ENCODE measurements around the gene OR56A3. TPM values are rescaled to one million over a fixed set of nuclear protein-coding genes. Genes with fewer than 3 reads are reported as not detected.

OR56A3 gene, protein sequence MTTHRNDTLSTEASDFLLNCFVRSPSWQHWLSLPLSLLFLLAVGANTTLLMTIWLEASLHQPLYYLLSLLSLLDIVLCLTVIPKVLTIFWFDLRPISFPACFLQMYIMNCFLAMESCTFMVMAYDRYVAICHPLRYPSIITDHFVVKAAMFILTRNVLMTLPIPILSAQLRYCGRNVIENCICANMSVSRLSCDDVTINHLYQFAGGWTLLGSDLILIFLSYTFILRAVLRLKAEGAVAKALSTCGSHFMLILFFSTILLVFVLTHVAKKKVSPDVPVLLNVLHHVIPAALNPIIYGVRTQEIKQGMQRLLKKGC
- total RNA-seq = not detected

DNA sequence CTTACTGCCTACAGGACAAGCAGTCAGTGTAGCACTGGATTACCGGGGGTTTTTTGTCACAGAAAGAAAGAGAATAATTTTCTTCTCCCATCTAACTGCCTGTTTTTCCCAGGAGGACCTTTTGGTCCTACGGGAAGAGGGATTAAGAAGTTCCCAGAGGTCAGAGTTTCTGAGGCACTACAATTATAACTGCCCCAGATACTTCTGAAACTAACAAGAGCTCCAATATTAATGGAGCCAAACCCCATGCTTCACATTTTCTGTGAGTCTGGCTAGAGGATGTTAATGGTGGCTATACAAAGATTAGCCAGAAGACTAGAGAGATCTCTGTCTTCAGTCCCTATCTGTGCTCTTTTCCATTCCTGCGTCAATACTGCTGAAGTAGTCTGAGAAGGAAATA lies at the start of gene OR56A3:
OR56A3 (plus strand) TSS at position 301 of the 400 bp plus-strand sequence. CDS start 5,096 bp downstream, outside the sequence.
- Histone ChIP-seq H3K36me3 (no peaks in the 10 kb centered on the region), H3K27me3 (no peaks in the 10 kb centered on the region), H3K27ac (no peak within 1 kb of the TSS), H3K4me3 (no peak within 1 kb of the TSS), H3K4me1 (no peaks in the 10 kb centered on the region), H3K9me3 (no peaks in the 10 kb centered on the region)
- DNase-seq (no peak), ATAC-seq (no peak)
- in situ Hi-C loops (cut with MboI; ENCODE audit: low sequenced_read_pairs in 4 of 4) (no loop called here), intact Hi-C loops (cut with DNase I; ENCODE audit: low total_unique reads) (no loop called here)
- TF ChIP-seq, protein P1, sequence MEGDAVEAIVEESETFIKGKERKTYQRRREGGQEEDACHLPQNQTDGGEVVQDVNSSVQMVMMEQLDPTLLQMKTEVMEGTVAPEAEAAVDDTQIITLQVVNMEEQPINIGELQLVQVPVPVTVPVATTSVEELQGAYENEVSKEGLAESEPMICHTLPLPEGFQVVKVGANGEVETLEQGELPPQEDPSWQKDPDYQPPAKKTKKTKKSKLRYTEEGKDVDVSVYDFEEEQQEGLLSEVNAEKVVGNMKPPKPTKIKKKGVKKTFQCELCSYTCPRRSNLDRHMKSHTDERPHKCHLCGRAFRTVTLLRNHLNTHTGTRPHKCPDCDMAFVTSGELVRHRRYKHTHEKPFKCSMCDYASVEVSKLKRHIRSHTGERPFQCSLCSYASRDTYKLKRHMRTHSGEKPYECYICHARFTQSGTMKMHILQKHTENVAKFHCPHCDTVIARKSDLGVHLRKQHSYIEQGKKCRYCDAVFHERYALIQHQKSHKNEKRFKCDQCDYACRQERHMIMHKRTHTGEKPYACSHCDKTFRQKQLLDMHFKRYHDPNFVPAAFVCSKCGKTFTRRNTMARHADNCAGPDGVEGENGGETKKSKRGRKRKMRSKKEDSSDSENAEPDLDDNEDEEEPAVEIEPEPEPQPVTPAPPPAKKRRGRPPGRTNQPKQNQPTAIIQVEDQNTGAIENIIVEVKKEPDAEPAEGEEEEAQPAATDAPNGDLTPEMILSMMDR (IDR thresholded peaks at IDR 0.05 in 4 of 5, conservative IDR thresholded peaks at IDR 0.05 in 1 of 5) = no peak

DNA sequence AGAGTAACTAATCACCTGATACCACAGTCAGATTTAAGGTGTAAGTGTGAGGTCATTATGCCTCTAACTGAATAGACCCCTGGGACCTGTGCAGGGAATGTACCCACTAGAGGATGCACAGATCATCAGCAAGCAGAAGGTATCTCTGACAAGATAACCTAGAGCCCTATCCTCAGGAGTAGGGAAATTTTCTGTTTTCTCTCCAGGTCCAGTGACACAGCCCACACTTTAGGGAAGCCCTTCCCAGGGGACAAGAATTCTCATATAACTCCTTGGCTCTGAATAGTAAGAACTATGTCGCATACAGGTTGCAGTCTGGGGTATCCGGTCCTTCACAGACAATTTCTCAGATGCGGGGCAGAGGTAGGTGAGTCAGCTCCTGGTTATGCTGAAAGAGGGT lies 49.1 kb upstream of the OR56A3 start, which contains the start of gene OR52E5:
OR52E5 (plus strand) TSS at position 301 of the 400 bp plus-strand sequence. CDS start 7,569 bp downstream, outside the sequence.
- no peaks in the 10 kb centered on the region for H3K9me3 ChIP-seq
- no peak within 1 kb of the TSS for H3K27ac ChIP-seq
- no peaks in the 10 kb centered on the region for H3K27me3 ChIP-seq
- no peak for TF ChIP-seq POLR2A (IDR thresholded peaks at IDR 0.05)
- TF ChIP-seq, protein P1 (IDR thresholded peaks at IDR 0.05 in 4 of 5, conservative IDR thresholded peaks at IDR 0.05 in 1 of 5) = no peak
- in situ Hi-C loops (cut with MboI; ENCODE audit: low sequenced_read_pairs in 4 of 4) (no loop called here), intact Hi-C loops (cut with DNase I; ENCODE audit: low total_unique reads) (no loop called here)
- no peaks in the 10 kb centered on the region for H3K36me3 ChIP-seq
- H3K4me3 ChIP-seq = no peak within 1 kb of the TSS
- DNase-seq = no peak
- ATAC-seq = no peak
- H3K4me1 ChIP-seq = no peaks in the 10 kb centered on the region

DNA sequence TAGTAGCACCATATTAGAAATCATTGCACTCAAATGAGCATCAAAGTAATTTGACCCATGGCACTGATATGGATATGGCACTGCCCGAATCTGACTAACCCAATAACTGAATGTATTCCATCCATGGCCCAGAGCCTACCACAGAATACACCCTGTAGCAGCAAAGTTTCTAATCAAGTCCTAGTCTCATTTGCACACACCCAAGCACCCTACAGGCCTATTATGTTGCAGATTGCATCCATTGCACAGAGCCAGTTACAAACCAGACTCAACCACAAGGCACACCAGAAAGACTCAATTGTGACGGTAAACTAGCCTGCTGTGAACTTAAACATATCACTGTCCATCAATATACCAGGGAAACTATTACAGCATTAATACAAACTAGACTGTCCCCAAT lies 42.5 kb upstream of the OR56A3 start:
- Histone ChIP-seq H3K27ac (no peak overlapping the region), H3K4me3 (no peak overlapping the region), H3K27me3 (no peaks in the 10 kb centered on the region), H3K4me1 (no peaks in the 10 kb centered on the region), H3K36me3 (no peaks in the 10 kb centered on the region), H3K9me3 (no peaks in the 10 kb centered on the region)
- intact Hi-C loops (cut with DNase I; ENCODE audit: low total_unique reads) = no loop called here
- no peak for TF ChIP-seq POLR2A (IDR thresholded peaks at IDR 0.05)
- TF ChIP-seq, protein P1 (IDR thresholded peaks at IDR 0.05 in 4 of 5, conservative IDR thresholded peaks at IDR 0.05 in 1 of 5) = no peak
- ATAC-seq = no peak
- in situ Hi-C loops (cut with MboI; ENCODE audit: low sequenced_read_pairs in 4 of 4) = no loop called here
- no peak for DNase-seq

DNA sequence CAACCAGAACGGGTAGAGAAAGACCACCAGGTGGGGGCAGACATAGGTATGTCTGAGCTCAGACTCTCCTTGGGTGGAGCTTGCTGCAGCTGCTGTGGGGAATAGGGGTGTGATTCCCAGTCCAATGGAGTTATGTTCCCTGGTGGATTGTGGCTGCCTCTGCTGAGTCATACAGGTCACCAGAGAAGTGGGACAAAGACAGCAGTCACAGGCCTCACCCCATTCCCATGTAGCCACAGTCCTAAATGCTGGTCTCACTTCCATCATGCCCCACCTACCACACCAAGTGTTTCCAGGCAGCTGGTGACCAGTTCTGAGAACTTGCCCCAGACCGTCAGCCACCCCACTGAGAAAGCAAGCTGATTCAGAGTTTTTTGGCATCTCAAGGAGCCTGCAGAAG lies 31.5 kb upstream of the OR56A3 start:
- H3K36me3 ChIP-seq = no peaks in the 10 kb centered on the region
- ATAC-seq (no peak), DNase-seq (no peak)
- no peaks in the 10 kb centered on the region for H3K4me1 ChIP-seq
- H3K27ac ChIP-seq = no peak overlapping the region
- H3K9me3 ChIP-seq = no peaks in the 10 kb centered on the region
- H3K27me3 ChIP-seq = no peaks in the 10 kb centered on the region
- TF ChIP-seq, protein P1 (IDR thresholded peaks at IDR 0.05 in 4 of 5, conservative IDR thresholded peaks at IDR 0.05 in 1 of 5) = no peak
- no peak for TF ChIP-seq POLR2A (IDR thresholded peaks at IDR 0.05)
- no peak overlapping the region for H3K4me3 ChIP-seq
- in situ Hi-C loops (cut with MboI; ENCODE audit: low sequenced_read_pairs in 4 of 4) (no loop called here), intact Hi-C loops (cut with DNase I; ENCODE audit: low total_unique reads) (no loop called here)
